GM12801 (cell line): ENCODE data around the gene SEMA4D.

Experiments
- TF ChIP-seq, protein P1 (sequence below): IDR thresholded peaks from one replicate; pipeline ENCODE4 v1.5.1; 2011; ENCODE audit warnings: control low read depth; ENCODE audit not compliant: insufficient read length; ENCODE audit errors: extremely low read depth

Gene SEMA4D

DNA sequence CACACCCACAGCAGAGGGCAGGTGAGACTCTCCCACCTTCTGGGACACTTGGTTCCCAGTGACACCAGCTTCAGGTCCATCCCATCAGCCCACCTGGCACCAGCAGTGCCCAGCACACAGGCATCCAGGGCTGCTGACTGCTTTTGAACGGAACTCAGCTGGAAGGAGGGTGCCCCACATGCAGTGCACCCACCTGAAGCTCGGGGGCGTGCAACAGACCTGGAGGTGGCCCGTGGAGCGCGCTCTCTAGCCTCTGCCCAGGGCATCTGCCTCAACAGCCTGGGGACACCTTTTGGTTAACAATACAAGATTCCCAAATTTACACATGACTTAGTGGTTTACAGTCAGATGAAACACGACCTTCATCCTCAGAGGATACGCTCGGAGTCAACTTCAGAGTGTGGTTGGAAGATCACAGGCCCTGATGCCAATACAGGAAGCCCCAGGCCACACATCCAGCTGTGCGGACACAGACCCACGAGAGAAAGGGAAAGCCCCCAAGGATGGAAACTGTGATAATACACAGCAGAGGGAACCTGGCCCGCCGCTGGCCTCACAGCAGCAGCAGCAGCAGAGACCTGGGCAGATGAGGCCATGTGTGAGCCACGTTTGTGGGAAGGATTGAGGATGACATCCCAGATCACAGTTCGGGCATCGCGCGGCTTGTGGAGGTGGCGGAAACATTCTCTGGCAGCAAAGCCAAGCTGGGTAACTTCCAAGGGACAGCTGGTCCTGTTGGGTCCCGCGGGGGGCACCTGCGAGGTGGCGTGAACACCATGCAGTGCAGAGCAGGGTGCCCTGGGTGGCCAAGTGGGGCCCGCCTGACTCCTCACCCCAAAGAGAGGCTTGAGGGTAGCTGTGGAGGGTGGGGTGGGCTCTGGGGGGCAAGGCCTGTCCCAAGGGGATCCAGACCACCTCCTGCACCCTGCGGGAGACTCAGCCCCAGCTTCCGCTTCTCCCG is 115.6 kb downstream of the SEMA4D start:
- TF ChIP-seq, protein P1, sequence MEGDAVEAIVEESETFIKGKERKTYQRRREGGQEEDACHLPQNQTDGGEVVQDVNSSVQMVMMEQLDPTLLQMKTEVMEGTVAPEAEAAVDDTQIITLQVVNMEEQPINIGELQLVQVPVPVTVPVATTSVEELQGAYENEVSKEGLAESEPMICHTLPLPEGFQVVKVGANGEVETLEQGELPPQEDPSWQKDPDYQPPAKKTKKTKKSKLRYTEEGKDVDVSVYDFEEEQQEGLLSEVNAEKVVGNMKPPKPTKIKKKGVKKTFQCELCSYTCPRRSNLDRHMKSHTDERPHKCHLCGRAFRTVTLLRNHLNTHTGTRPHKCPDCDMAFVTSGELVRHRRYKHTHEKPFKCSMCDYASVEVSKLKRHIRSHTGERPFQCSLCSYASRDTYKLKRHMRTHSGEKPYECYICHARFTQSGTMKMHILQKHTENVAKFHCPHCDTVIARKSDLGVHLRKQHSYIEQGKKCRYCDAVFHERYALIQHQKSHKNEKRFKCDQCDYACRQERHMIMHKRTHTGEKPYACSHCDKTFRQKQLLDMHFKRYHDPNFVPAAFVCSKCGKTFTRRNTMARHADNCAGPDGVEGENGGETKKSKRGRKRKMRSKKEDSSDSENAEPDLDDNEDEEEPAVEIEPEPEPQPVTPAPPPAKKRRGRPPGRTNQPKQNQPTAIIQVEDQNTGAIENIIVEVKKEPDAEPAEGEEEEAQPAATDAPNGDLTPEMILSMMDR, result no peak

DNA sequence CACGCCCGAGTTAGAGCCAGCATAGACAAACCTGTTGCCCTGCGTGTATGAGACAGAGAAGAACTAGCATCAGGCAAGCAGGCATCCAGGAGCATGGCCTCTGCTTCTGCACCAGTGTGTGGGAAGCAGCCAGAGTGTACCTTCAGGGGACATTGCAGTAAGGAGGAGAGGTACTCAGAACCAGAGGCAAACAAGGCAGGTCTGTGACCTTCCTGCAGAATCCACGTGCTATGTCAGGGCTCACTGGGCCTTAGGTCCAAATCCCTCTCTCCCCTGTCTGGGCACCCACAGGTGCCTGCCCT is 116.7 kb downstream of the SEMA4D start:
- TF ChIP-seq, protein P1, result no peak

DNA sequence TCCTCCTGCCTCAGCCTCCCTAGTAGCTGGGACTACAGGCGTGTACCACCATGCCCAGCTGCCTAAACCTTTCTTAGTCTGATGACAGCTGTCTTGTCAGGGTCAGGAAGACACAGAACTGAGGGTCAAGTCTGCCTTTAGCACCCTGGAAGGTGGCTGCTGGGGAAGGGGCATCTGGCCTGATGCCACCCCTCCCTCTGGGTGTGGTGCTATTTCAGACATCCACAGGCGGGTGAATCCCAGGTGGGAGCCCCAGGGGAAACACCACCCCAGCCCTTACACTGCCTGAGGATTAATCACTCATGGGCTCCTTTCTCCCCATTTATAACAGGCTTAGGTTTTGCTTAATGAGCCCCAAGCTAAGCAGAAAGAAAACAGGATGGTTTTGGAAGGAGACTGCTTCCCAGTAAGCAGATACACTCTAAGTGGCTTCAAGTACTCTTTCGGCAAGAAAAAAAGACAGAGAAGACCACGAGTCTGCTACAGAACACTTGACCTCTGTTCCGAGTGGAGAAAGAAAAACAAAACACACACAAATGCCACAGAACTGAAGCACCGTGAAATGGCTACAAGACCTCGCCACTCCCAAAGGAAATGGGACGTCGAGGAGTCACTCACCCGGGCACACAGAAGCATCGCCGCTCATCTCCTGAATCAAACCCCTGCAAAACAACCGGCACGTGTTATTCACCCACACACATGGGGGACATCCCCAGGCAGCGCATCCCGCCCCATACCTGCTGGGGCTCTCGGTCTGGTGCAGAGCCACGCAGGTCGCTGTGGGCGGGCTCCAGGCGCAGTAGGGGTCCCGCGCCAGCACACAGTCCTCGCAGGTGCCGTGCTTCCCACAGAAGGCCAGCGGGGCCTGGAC is 117.2 kb downstream of the SEMA4D start:
- TF ChIP-seq, protein P1, result no peak

DNA sequence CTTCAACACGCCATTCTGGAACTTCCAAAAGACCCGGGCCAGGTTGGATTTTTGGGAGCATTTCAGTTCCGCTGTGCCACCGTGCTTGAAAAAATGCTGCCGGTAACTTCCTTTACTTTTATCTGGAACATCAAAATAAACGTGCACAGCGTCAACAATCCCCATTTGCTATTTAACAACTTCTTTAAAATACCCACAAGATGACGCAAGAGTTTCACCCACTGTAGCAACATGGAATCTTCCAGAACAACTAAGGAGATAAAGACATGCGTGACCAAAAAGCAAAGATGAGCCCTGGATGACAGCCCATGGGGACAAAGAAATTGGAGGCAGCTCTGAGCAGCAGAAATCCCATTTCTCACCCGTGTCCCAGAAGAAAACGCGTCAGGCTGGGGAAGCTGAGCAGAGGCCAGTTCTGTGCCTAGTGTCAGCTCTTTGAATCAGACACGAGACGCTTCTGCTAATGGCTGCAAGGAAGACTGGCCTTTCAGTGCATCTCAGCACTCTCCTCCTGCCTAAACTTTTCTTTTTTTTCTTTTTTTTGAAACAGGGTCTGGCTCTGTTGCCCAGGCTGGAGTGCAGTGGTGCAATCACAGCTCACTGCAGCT is 118.3 kb downstream of the SEMA4D start:
- TF ChIP-seq, protein P1, result no peak

DNA sequence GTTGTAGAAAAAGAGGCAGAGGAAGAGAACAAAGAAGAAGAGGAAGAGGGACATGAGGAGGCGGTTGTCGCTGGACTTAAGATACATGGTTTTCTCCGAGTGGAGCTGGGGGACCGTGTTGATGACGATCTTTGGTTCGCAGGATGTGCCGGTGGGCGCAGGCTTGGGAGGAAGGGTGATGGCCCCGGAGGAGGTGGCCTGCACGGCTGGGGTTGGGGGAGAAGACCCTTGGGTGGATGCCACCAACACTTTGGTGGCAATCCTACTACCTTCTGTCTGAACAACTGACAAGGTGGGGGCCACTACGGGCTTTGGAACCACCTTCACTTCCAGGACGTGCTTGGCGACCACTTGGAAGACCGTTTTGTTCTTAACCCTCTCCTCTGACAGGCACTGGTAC is 118.9 kb downstream of the SEMA4D start:
- TF ChIP-seq, protein P1, result no peak

DNA sequence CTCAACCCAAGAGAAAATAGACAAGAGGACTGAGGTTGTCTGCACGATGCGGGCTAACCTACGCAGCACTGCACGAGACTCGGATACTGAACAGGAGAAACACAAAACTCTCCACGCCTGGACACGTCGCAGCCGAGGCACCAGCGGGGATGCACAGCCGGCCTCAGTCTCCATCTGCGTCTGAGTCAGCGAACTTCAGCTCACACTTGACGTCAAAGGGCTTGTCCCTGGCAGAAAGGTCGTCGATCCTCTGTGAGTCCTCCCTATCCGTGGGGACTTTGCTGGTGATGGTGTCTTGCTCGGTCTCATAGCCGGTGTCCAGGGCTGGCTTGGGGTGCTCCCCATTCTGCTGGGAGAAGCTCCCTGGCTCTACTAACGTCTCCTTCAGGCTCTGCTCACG is 119.4 kb downstream of the SEMA4D start:
- TF ChIP-seq, protein P1, result no peak

DNA sequence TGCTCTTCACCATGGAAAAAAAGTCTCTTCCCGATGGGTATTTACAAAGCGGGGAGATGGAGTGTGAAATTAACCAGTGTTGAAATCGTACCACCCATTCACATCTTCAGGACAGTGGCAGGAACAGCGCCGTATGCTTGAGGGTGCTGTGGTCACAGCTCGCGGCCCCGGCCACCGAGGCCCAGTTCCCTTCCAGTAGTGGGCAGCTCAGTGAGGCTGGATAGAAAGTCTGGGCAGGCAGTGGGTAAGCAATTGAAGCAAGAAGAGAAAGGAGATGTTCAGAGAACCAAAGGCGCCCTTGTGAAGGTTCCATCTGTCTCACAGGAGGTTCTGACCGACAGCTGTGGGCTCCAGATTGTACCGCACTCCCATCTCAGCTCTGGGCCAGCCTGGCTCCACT is 120.5 kb downstream of the SEMA4D start:
- TF ChIP-seq, protein P1, result no peak
